GM12801 (cell line): ENCODE results near the gene TUSC2.

Experiments used
- TF ChIP-seq, protein P1 (sequence below): IDR thresholded peaks from one replicate; pipeline ENCODE4 v1.5.1; 2011; ENCODE audit warnings: control low read depth; ENCODE audit not compliant: insufficient read length; ENCODE audit errors: extremely low read depth

Gene TUSC2

DNA sequence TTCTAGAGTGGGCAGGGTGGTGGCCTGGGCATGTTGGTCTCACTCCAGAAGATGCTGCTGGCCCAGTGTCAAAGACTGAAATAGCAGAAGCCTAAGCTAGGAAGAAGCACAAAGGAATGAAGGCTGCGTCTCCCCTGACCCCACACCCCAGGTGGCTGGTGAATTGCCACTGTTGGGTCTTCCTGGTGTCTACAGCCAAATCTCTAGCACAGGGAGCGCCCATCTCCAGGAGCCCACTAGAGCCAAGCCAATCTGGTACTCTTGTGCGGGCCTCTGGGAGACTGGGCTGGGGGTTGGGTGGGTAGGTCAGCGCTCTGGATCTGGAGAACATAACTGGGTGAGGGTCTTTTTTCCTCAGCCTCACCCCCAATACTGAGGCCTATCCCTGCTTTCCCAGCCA, 894 bp downstream of the TUSC2 start:
- TF ChIP-seq, protein P1, sequence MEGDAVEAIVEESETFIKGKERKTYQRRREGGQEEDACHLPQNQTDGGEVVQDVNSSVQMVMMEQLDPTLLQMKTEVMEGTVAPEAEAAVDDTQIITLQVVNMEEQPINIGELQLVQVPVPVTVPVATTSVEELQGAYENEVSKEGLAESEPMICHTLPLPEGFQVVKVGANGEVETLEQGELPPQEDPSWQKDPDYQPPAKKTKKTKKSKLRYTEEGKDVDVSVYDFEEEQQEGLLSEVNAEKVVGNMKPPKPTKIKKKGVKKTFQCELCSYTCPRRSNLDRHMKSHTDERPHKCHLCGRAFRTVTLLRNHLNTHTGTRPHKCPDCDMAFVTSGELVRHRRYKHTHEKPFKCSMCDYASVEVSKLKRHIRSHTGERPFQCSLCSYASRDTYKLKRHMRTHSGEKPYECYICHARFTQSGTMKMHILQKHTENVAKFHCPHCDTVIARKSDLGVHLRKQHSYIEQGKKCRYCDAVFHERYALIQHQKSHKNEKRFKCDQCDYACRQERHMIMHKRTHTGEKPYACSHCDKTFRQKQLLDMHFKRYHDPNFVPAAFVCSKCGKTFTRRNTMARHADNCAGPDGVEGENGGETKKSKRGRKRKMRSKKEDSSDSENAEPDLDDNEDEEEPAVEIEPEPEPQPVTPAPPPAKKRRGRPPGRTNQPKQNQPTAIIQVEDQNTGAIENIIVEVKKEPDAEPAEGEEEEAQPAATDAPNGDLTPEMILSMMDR: no peak

DNA sequence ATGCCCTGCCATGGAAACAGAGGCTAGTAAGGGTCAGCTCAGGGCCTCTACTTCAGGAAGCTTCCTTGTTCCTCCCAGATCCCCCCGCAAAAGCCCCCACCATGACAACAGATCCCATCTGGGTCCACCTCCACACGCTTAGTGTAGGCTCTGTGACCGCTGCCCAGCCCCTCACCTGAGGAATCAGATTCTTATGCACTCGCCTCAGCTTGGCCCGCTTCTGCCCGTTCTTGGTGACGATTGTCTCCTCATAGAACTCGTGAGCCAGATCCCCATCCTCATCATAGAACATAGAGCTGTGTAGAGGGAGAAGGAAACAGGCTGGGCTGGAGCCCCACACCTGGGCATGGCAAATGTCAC, 1.9 kb downstream of the TUSC2 start:
- TF ChIP-seq, protein P1: no peak

DNA sequence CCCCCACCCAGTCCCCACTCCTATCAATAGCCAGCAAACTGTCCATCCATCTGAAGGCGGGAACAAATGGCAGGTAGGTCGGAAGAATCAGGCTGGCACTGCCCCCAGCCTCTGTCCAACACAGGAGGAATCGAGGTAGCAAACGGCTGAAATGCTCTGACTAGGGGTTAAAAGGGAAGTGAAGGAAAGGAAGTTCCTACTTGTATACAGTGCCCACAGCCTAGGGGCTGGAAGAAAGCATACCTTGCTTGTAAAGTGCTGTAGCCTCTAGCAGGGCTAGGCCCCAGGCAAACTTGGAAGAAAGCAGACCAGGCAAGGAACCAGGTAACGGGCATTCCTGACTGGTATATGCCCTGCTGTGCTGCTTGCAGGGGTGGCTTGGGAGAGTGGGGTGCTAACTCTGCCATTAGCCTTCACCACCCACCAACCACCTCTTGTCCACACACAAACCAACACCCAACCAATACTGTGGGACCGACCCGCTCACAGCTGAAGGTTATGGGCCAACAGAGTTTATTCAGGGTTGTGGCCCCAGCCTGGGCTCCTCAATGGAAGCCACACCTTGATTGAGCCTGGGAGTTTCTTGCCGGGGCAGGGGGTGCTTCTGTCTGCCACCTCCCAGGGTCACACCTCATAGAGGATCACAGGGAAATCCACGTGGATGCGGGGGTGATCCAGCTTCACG, 2.4 kb downstream of the TUSC2 start:
- TF ChIP-seq, protein P1: no peak

DNA sequence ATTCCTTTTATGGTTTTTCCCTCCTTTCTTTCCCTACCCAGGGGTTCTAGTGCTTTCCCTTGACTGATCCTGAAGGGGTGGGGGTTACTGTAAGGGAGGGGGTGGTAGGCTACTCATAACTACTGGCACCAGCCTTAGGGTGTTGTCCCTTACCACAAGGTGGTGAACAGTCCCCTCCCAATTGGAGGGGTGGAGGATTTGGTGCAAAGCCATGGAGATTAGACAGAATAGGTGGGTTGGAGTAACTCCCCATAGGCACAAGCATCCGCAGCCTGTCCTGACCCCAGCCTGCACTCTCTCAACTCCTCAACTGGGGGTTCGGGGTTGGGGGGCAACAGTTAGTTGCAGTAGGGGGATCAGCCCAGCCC, 2.9 kb downstream of the TUSC2 start:
- TF ChIP-seq, protein P1: no peak

DNA sequence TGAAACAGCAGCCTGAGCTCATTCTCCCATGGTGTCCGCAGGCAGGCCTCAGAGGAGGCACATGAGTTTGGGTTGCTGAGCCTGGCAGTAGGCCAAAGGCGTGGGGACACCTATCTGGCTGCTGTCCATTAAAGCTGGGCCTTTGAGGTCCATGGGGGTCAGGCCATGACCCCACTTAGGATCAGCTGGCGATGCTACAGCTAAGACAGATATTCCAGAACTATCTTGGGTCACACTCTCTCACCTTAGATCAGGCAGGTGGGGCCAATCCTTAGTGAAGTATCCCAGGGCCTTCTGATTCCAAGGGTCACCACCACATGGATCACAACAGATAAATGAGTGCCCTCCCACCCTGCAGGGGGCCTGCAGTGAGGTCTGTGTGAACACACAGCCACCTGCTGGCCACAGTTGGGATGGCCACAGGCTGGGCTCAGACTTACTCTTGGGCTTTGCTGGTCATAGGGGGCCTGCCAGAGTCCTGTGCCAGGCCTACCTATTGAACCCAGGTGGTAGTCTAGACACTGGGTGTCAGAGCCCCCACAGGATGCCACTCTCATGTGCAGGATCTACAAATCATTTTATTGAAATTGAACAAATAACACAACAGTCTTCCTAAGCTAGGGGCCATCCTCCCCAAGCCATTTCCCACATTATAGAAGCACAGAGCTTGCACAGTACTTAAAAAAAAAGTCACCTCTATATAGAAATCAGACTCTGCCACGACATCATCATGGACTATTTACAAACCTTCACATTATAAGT, 3.5 kb downstream of the TUSC2 start:
- TF ChIP-seq, protein P1: no peak

DNA sequence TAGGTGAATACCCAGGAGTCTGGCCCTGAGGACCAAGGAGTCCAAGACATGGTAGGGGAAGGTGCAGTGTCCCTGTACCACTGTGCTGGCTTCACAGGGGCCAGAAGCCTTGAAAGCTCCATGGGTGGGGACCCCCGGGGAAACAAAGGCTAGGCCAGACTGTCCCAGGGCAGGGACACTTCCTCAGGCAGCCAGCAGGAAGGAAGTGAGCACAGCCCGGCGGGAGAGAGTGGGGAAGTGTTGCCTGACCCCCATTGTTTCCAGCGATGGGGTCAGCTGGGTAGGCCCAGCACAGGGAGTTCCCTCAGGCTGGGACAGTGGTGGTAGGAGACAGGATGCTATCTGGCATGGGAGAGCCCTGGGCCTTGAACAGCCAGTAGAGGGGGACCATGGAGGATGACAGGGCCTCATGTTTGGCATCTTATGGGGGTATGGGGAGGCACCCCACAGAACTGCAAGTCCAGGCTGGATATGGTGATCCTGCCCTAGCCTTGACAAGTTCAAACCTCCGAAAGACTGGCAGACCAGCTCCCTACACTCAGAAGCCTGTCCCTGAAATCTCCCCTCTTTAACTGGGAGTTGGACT, 4.3 kb downstream of the TUSC2 start:
- TF ChIP-seq, protein P1: no peak

DNA sequence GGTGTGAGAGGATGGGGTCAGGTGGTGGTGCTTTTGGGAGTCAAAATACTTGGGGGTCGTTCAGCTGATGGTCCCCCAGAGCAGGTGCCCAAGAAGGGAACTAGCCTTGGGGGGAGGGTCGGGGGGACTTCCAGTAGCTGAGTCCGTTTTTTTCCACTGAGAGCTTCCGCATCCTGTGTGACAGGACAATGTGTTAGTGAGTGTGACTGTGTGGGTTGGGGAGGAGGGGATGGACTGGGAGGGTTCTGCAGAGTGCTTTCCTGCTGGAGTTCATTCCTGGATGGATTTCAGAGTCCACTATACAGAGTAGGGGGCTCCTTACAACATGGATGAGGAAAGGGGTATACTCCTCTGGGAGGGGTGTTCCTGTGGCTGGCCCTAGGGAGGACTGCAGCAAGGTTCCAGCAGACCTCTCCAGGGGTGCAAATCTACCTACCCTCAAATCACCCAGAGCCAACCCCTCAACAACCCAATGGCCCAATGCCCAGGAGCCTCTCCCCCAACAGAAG, 4.9 kb downstream of the TUSC2 start:
- TF ChIP-seq, protein P1: no peak
